Mesendoderm (in vitro differentiated cells): ENCODE data around the gene SORCS2.
A peak's percentile ranks its signal among the peaks of the same experiment; 100 is the strongest.

ENCODE experiments used
- DNase-seq: peaks from one replicate; pipeline ENCODE4 v3.0.0; 2013
- H2AK5ac ChIP-seq: 2 replicates; pipeline ENCODE4 v1.6.1; 2013; ENCODE audit warnings: low read length, inconsistent platforms
- H2BK120ac ChIP-seq: 2 replicates; pipeline ENCODE4 v1.6.1; 2013; ENCODE audit warnings: low read depth, mild to moderate bottlenecking, low read length, moderate library complexity, mixed read lengths
- H2BK15ac ChIP-seq: replicated peaks from 2 replicates; pipeline ENCODE4 v1.6.1; 2013; ENCODE audit warnings: low read depth, mild to moderate bottlenecking, moderate library complexity
- H2BK5ac ChIP-seq: 2 replicates; pipeline ENCODE4 v1.6.1; 2013; ENCODE audit warnings: low read length, inconsistent platforms
- H3K18ac ChIP-seq: 2 replicates; pipeline ENCODE4 v1.6.1; 2013; ENCODE audit warnings: mild to moderate bottlenecking, low read length, mixed read lengths
- H3K23ac ChIP-seq: one replicate; pipeline ENCODE4 v1.6.1; 2013; ENCODE audit warnings: low read length
- H3K27ac ChIP-seq: 2 replicates; pipeline ENCODE4 v1.5.1; 2013; ENCODE audit warnings: low read depth, mild to moderate bottlenecking, inconsistent platforms, low read length, moderate library complexity
- H3K27me3 ChIP-seq: 2 replicates; pipeline ENCODE4 v1.6.1; 2013; ENCODE audit warnings: low read length, control low read depth, mild to moderate bottlenecking, inconsistent platforms; ENCODE audit not compliant: insufficient read depth, poor library complexity
- H3K36me3 ChIP-seq: 2 replicates; pipeline ENCODE4 v1.6.1; 2013; ENCODE audit warnings: low read length, inconsistent platforms; ENCODE audit not compliant: control insufficient read depth, insufficient read depth
- H3K4ac ChIP-seq: one replicate; pipeline ENCODE4 v1.6.1; 2013; ENCODE audit warnings: low read depth, mild to moderate bottlenecking, low read length, moderate library complexity
- H3K4me1 ChIP-seq: 2 replicates; pipeline ENCODE4 v1.6.1; 2013; ENCODE audit warnings: low read depth, low read length, inconsistent platforms; ENCODE audit not compliant: control insufficient read depth
- H3K4me2 ChIP-seq: 2 replicates; pipeline ENCODE4 v1.6.1; 2013; ENCODE audit warnings: low read length
- H3K4me3 ChIP-seq: 2 replicates; pipeline ENCODE4 v1.5.1; 2013; ENCODE audit warnings: mild to moderate bottlenecking, low read length
- H3K56ac ChIP-seq: one replicate; pipeline ENCODE4 v1.6.1; 2013; ENCODE audit warnings: low read length
- H3K79me1 ChIP-seq: 2 replicates; pipeline ENCODE4 v1.6.1; 2013; ENCODE audit warnings: low read length, inconsistent platforms
- H3K79me2 ChIP-seq: 2 replicates; pipeline ENCODE4 v1.6.1; 2013; ENCODE audit warnings: mild to moderate bottlenecking, low read length; ENCODE audit not compliant: control insufficient read depth, insufficient read depth
- H3K9ac ChIP-seq: 2 replicates; pipeline ENCODE4 v1.6.1; 2013; ENCODE audit warnings: low read length, inconsistent platforms
- H4K5ac ChIP-seq: one replicate; pipeline ENCODE4 v1.6.1; 2013; ENCODE audit warnings: low read length
- H4K8ac ChIP-seq: one replicate; pipeline ENCODE4 v1.6.1; 2013; ENCODE audit warnings: low read depth, mild to moderate bottlenecking, control low read depth, low read length, moderate library complexity
- WGBS: extraction: QIAGEN DNeasy Blood & Tissue Kit; methylation state at CpG from one replicate; pipeline ENCODE4 v1.1.7; 2013; ENCODE audit warnings: low lambda C conversion rate, missing lambda C conversion rate; ENCODE audit not compliant: insufficient coverage; ENCODE audit errors: extremely low coverage; 5-methylcytosine and 5-hydroxymethylcytosine counted together

SORCS2 gene

DNA sequence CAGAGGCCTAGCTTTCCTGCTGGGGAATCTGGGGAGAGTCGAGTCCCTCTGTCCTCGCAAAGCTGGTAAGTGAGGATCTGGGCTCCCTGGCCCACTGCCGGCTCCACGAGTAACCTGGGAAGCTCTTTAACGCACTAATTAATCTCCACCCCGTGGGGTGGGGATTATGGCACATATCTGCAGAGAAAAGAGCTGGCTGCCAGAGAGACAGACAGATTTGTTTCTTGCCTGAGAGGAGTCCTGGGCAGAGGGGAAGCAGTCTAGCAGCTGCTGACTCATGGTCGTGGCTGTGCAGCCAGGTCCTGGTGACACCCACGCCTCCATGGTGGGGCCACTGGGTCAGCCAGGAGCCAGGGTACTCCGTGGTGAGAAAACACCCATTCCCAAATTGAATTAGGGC is 14.0 kb downstream of the SORCS2 start:
- no peak overlapping the region for H2AK5ac ChIP-seq
- no peak overlapping the region for H3K4me3 ChIP-seq
- H3K4ac ChIP-seq, result no peak overlapping the region
- no peak overlapping the region for H3K9ac ChIP-seq
- H2BK15ac ChIP-seq, result no peak overlapping the region
- H2BK120ac ChIP-seq, result no peak overlapping the region
- H3K18ac ChIP-seq, result peak overlapping the region; percentile 7
- no peak overlapping the region for H4K8ac ChIP-seq
- WGBS, result no CpG with 5 or more reads among the region's 9 CpGs
- H3K4me2 ChIP-seq, result no peak overlapping the region
- H3K23ac ChIP-seq, result no peak overlapping the region
- no peaks in the 10 kb centered on the region for H3K79me1 ChIP-seq
- H3K27ac ChIP-seq, result no peak overlapping the region
- no peak overlapping the region for H4K5ac ChIP-seq
- DNase-seq, result peak; percentile 51
- peaks cover 4% of the 10 kb centered on the region for H3K4me1 ChIP-seq
- H3K27me3 ChIP-seq, result no peaks in the 10 kb centered on the region
- H3K56ac ChIP-seq, result no peak overlapping the region
- no peaks in the 10 kb centered on the region for H3K79me2 ChIP-seq
- H3K36me3 ChIP-seq, result no peaks in the 10 kb centered on the region
- H2BK5ac ChIP-seq, result no peak overlapping the region

DNA sequence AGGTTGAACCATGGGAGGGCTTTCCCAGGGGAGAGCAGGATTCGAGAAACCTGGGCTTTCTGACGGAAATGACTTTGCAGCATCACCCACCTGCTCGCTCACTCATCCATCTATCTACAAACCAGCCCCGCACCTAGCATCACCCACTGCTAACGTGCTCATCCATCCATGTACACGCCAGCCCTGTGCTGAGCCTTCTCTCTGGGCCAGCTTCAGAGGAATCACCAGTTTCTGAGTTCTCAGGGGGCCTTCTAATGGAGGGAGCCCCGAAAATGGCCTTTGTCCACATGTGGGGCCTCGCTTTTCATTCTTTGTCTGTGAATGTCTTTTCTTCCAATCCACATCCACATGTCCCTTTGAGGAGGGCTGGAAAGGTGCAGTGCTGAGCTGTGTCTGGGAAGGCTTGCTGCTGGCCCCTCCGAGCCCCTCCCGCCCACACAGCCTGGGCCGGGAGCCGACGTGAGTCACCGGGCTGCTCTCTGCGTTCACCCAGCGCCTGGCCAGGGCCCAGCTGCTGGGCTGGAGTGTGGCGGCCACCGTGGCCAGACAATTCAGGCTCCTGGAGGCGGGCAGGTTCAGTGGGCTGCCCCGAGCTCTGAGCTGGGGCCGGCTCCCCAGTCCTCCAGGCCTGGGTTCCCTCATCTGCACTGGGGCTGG is 14.7 kb downstream of the SORCS2 start:
- no peak overlapping the region for H3K23ac ChIP-seq
- H3K4ac ChIP-seq, result no peak overlapping the region
- no peak overlapping the region for H4K8ac ChIP-seq
- no peak overlapping the region for H2BK120ac ChIP-seq
- no peak overlapping the region for H2BK5ac ChIP-seq
- no peak overlapping the region for H3K27ac ChIP-seq
- H3K36me3 ChIP-seq, result no peaks in the 10 kb centered on the region
- H3K56ac ChIP-seq, result no peak overlapping the region
- H3K4me3 ChIP-seq, result no peak overlapping the region
- H4K5ac ChIP-seq, result no peak overlapping the region
- no peaks in the 10 kb centered on the region for H3K27me3 ChIP-seq
- DNase-seq, result peak; percentile 68
- WGBS, result no CpG with 5 or more reads among the region's 21 CpGs
- H3K79me2 ChIP-seq, result no peaks in the 10 kb centered on the region
- no peak overlapping the region for H3K9ac ChIP-seq
- no peaks in the 10 kb centered on the region for H3K79me1 ChIP-seq
- peaks cover 4% of the 10 kb centered on the region for H3K4me1 ChIP-seq
- H3K4me2 ChIP-seq, result no peak overlapping the region
- no peak overlapping the region for H2AK5ac ChIP-seq
- H3K18ac ChIP-seq, result peak overlapping the region; percentile 46
- no peak overlapping the region for H2BK15ac ChIP-seq

DNA sequence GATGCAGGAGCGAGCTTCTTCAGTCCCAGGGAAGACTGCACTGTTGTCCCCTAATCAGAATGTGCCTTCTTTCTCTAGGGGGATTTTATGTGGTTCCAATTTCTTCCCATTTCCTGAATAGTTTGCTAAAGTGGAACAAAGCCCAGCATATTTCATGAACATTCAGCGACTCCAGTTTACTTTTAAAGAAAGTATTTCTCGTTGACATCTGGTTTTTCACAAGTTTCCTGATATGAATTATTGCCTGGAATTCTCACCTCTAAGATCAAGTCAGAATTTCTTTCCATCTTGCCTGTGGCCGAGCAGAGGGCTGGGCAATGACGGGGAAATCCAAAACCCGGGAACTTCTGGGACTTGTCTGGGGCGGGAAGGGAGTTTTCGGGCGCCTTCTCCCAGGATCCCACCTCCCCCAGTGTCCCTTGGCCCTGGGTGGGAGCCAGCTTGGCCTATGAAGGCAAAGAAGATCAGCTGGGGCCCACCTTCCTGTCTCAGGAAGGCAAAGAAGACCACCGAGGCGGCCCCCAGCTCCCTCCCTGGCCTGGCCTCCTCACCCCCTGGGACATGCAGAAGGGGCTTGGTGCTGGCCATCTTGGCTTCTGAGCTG is 15.4 kb downstream of the SORCS2 start:
- Histone ChIP-seq H3K36me3 (no peaks in the 10 kb centered on the region), H4K5ac (no peak overlapping the region), H2AK5ac (no peak overlapping the region), H2BK5ac (no peak overlapping the region), H3K79me1 (no peaks in the 10 kb centered on the region), H3K4ac (no peak overlapping the region), H3K56ac (peak overlapping the region; percentile 10), H3K79me2 (no peaks in the 10 kb centered on the region), H3K9ac (no peak overlapping the region), H3K27me3 (no peaks in the 10 kb centered on the region), H3K4me1 (peaks cover 4% of the 10 kb centered on the region), H3K23ac (no peak overlapping the region), H3K4me3 (no peak overlapping the region), H2BK120ac (no peak overlapping the region), H2BK15ac (no peak overlapping the region), H3K18ac (no peak overlapping the region), H3K27ac (no peak overlapping the region), H3K4me2 (no peak overlapping the region), H4K8ac (no peak overlapping the region)
- no peak for DNase-seq
- WGBS, result no CpG with 5 or more reads among the region's 11 CpGs

DNA sequence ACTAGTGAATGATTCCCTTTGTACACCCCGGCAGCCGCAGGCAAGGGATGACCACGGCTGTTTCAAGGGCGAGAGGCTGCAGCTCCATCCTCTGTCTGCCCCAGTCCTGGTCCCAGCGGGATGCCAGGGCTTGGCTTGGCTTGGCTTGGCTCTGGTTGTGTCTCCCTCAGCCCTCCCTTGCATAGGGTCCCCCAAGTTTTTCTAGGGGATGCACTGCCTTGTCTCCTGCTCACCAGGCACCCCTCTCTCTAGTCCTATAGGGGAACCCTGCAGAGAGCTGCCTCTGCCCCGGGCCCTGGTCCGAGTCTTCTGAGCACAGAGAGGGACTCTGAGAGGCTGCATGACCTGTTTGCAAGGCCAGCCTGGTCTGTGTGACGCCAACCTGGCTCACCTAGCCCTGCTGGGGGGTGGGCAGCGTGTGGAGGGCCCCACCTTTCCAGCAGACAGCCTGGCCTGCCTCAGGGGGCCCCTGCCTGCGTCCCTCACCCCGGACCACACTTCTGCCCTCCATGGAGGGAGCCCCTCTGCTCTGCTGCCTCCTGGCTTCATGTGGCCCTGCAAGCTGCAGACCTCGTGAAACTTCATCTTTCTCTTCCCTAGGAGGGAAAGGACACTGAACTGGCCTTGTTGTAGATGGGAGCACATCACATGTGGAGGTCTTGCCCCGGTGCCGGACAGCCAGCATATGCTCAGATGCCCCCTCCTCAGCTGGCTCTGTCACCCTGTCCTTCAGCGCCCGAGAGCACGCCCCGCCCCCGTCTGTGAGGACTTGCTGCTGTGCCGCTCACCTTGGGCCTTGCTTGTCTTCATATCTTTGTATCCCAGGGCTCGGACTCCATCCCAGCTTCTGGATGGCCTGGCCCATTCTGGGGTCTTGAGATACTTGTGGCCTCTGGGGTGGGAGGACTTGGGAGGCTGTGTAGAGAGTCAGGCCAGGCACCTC is 16.4 kb downstream of the SORCS2 start:
- no peak overlapping the region for H3K4ac ChIP-seq
- H2AK5ac ChIP-seq, result no peak overlapping the region
- no peak overlapping the region for H4K8ac ChIP-seq
- no CpG with 5 or more reads among the region's 21 CpGs for WGBS
- H3K4me3 ChIP-seq, result no peak overlapping the region
- no peaks in the 10 kb centered on the region for H3K36me3 ChIP-seq
- peak overlapping the region; percentile 7 for H3K56ac ChIP-seq
- no peak overlapping the region for H2BK5ac ChIP-seq
- no peak overlapping the region for H2BK15ac ChIP-seq
- H3K9ac ChIP-seq, result no peak overlapping the region
- no peaks in the 10 kb centered on the region for H3K27me3 ChIP-seq
- H3K4me1 ChIP-seq, result peaks cover 4% of the 10 kb centered on the region
- H3K23ac ChIP-seq, result no peak overlapping the region
- no peak overlapping the region for H3K4me2 ChIP-seq
- no peak overlapping the region for H2BK120ac ChIP-seq
- H3K18ac ChIP-seq, result no peak overlapping the region
- no peak overlapping the region for H3K27ac ChIP-seq
- H3K79me2 ChIP-seq, result no peaks in the 10 kb centered on the region
- no peaks in the 10 kb centered on the region for H3K79me1 ChIP-seq
- H4K5ac ChIP-seq, result no peak overlapping the region
- DNase-seq, result no peak

DNA sequence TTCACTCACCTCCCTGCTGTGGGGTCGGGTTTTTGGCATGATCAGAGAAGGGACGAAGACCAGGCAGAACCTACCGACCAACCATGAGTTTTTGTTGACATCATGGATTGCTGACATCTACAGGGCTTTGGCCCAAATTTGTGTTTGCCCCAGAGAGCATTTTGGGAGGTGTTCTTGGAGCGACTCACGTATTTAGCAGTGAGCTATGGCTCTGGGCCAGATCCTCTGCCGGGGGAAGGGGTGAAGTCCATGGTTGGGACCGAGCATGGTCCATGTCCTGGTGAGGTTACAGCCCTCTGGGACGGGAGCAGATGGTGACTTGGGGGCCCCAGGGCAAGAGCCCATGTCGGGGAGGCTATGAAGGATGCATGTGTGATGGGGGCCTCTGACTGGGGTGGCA is 17.4 kb downstream of the SORCS2 start:
- H2BK15ac ChIP-seq, result no peak overlapping the region
- no peak overlapping the region for H2BK5ac ChIP-seq
- no peak overlapping the region for H4K5ac ChIP-seq
- no peak overlapping the region for H4K8ac ChIP-seq
- H3K4me3 ChIP-seq, result no peak overlapping the region
- H3K56ac ChIP-seq, result no peak overlapping the region
- H2BK120ac ChIP-seq, result no peak overlapping the region
- no peaks in the 10 kb centered on the region for H3K27me3 ChIP-seq
- peaks cover 4% of the 10 kb centered on the region for H3K4me1 ChIP-seq
- H3K9ac ChIP-seq, result no peak overlapping the region
- WGBS, result no CpG with 5 or more reads among the region's 9 CpGs
- H3K4me2 ChIP-seq, result no peak overlapping the region
- no peak overlapping the region for H3K27ac ChIP-seq
- no peak overlapping the region for H2AK5ac ChIP-seq
- no peak for DNase-seq
- no peaks in the 10 kb centered on the region for H3K36me3 ChIP-seq
- H3K4ac ChIP-seq, result no peak overlapping the region
- no peak overlapping the region for H3K18ac ChIP-seq
- H3K23ac ChIP-seq, result no peak overlapping the region
- no peaks in the 10 kb centered on the region for H3K79me2 ChIP-seq
- no peaks in the 10 kb centered on the region for H3K79me1 ChIP-seq
